Sigmoid colon (tissue), 4 donors: ENCODE data around the gene GOLGA1.

Source experiments
- POLR2A ChIP-seq, 2 donors: fragments of 450-650 bp; IDR thresholded peaks; one replicate each; pipeline ENCODE4 v1.6.1; 2016; ENCODE audit warnings: antibody characterized with exemption in 2 of 2, mild to moderate bottlenecking in 2 of 2, moderate library complexity in 2 of 2
- POLR2AphosphoS5 ChIP-seq, 4 donors: sonication (generic); formaldehyde crosslinking; IDR thresholded peaks; one replicate each; pipeline ENCODE4 v1.6.1; 2017; ENCODE audit warnings: antibody characterized with exemption in 4 of 4
- TF ChIP-seq, protein P1 (sequence below), 4 experiments: fragments of 450-650 bp in 3 of 4; fragments of 200-600 bp in 1 of 4; IDR thresholded peaks; one replicate each; pipeline ENCODE4 v1.5.1; 2016 to 2019; ENCODE audit warnings: antibody characterized with exemption in 4 of 4, mild to moderate bottlenecking in 3 of 4, moderate library complexity in 2 of 4

DNA sequence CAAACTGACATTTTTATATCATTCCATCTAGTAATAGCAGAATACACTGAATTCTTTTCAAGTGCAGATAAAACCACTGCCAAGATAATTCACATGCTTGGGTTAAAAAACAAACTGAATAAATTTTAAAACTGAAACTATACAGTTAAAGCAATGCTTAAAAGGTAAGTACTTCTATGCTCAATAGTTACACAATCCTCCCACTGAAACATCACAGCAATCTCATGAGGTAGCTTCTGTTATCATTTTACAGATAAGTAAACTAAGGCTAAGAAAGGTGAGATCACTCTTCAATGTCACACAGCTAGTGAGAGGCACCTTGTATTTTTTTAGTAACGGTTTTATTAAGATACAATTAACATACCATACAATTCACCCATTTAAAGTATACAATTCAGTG is 13.4 kb upstream of the GOLGA1 start:
- TF ChIP-seq POLR2A (IDR thresholded peaks at IDR 0.05): no peak
- TF ChIP-seq, protein P1, sequence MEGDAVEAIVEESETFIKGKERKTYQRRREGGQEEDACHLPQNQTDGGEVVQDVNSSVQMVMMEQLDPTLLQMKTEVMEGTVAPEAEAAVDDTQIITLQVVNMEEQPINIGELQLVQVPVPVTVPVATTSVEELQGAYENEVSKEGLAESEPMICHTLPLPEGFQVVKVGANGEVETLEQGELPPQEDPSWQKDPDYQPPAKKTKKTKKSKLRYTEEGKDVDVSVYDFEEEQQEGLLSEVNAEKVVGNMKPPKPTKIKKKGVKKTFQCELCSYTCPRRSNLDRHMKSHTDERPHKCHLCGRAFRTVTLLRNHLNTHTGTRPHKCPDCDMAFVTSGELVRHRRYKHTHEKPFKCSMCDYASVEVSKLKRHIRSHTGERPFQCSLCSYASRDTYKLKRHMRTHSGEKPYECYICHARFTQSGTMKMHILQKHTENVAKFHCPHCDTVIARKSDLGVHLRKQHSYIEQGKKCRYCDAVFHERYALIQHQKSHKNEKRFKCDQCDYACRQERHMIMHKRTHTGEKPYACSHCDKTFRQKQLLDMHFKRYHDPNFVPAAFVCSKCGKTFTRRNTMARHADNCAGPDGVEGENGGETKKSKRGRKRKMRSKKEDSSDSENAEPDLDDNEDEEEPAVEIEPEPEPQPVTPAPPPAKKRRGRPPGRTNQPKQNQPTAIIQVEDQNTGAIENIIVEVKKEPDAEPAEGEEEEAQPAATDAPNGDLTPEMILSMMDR (IDR thresholded peaks at IDR 0.05): no peak
- no peak for TF ChIP-seq POLR2AphosphoS5 (IDR thresholded peaks at IDR 0.05)
